ENCODE measurements around the gene PTPRD.

The PTPRD gene

GRCh38 chr9:9951556-9952160 lies 661.1 kb downstream of the PTPRD start:
- DNase-seq (ENCODE audit: low spot score) = no peak
- TF ChIP-seq CTCF (IDR thresholded peaks at IDR 0.05; ENCODE audit: borderline replicate concordance, control extremely low read depth, extremely low read depth, insufficient read depth, missing control alignments) = no peak
- in situ Hi-C loops (cut with MboI; ENCODE audit: low sequenced_read_pairs, unreplicated experiment) = no loop called here

- no peak for TF ChIP-seq CTCF (IDR thresholded peaks at IDR 0.05; ENCODE audit: borderline replicate concordance, control extremely low read depth, extremely low read depth, insufficient read depth, missing control alignments)
- in situ Hi-C loops (cut with MboI; ENCODE audit: low sequenced_read_pairs, unreplicated experiment) = no loop called here
- no peak for DNase-seq (ENCODE audit: low spot score)
These were observed 662.0 kb downstream of the PTPRD start for GRCh38 chr9:9950813-9951212.

- no peak for DNase-seq (ENCODE audit: low spot score)
- no peak for TF ChIP-seq CTCF (IDR thresholded peaks at IDR 0.05; ENCODE audit: borderline replicate concordance, control extremely low read depth, extremely low read depth, insufficient read depth, missing control alignments)
- in situ Hi-C loops (cut with MboI; ENCODE audit: low sequenced_read_pairs, unreplicated experiment) = no loop called here
These were observed 662.8 kb downstream of the PTPRD start for GRCh38 chr9:9949978-9950377.

GRCh38 chr9:9949368-9949767 lies 663.4 kb downstream of the PTPRD start:
- no peak for TF ChIP-seq CTCF (IDR thresholded peaks at IDR 0.05; ENCODE audit: borderline replicate concordance, control extremely low read depth, extremely low read depth, insufficient read depth, missing control alignments)
- DNase-seq (ENCODE audit: low spot score) = no peak
- in situ Hi-C loops (cut with MboI; ENCODE audit: low sequenced_read_pairs, unreplicated experiment) = no loop called here

- in situ Hi-C loops (cut with MboI; ENCODE audit: low sequenced_read_pairs, unreplicated experiment) = no loop called here
- DNase-seq (ENCODE audit: low spot score) = no peak
- no peak for TF ChIP-seq CTCF (IDR thresholded peaks at IDR 0.05; ENCODE audit: borderline replicate concordance, control extremely low read depth, extremely low read depth, insufficient read depth, missing control alignments)
These were observed 666.8 kb downstream of the PTPRD start for GRCh38 chr9:9945966-9946365.

GRCh38 chr9:9942764-9943424 lies 669.9 kb downstream of the PTPRD start:
- TF ChIP-seq CTCF (IDR thresholded peaks at IDR 0.05; ENCODE audit: borderline replicate concordance, control extremely low read depth, extremely low read depth, insufficient read depth, missing control alignments) = peak; percentile 80
- peak; percentile 31 for DNase-seq (ENCODE audit: low spot score)
- in situ Hi-C loops (cut with MboI; ENCODE audit: low sequenced_read_pairs, unreplicated experiment) = no loop called here

Data from GM13976 (cell line).